ENCODE results near the gene PITHD1.

GRCh38 chr1:23824711-23825075, 46.5 kb downstream of the PITHD1 start:
- TF ChIP-seq, protein P1, sequence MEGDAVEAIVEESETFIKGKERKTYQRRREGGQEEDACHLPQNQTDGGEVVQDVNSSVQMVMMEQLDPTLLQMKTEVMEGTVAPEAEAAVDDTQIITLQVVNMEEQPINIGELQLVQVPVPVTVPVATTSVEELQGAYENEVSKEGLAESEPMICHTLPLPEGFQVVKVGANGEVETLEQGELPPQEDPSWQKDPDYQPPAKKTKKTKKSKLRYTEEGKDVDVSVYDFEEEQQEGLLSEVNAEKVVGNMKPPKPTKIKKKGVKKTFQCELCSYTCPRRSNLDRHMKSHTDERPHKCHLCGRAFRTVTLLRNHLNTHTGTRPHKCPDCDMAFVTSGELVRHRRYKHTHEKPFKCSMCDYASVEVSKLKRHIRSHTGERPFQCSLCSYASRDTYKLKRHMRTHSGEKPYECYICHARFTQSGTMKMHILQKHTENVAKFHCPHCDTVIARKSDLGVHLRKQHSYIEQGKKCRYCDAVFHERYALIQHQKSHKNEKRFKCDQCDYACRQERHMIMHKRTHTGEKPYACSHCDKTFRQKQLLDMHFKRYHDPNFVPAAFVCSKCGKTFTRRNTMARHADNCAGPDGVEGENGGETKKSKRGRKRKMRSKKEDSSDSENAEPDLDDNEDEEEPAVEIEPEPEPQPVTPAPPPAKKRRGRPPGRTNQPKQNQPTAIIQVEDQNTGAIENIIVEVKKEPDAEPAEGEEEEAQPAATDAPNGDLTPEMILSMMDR (IDR thresholded peaks at IDR 0.05; ENCODE audit: low read depth, low read length) = no peak
- TF ChIP-seq EZH2phosphoT487 (IDR thresholded peaks at IDR 0.05; ENCODE audit: low read depth) = no peak
